HFFc6 (cell line): ENCODE data around the gene LRRC71. TPM values are rescaled to one million over a fixed set of nuclear protein-coding genes. Genes with fewer than 3 reads are reported as not detected.

Source experiments
- DNase-seq: peaks from one replicate; pipeline ENCODE4 v3.0.0-alpha.2; 2018
- H3K27ac Mint-ChIP-seq: 2 replicates; pipeline ENCODE4 v1.8.0; 2020; ENCODE audit warnings: mild to moderate bottlenecking, mixed read lengths
- H3K27me3 Mint-ChIP-seq: 2 replicates; pipeline ENCODE4 v1.8.0; 2021; ENCODE audit warnings: mild to moderate bottlenecking, moderate library complexity, mixed read lengths; ENCODE audit not compliant: insufficient read depth
- H3K36me3 Mint-ChIP-seq: 2 replicates; pipeline ENCODE4 v1.8.0; 2021; ENCODE audit warnings: low read depth, mixed read lengths
- H3K4me1 Mint-ChIP-seq: 2 replicates; pipeline ENCODE4 v1.8.0; 2020; ENCODE audit warnings: low read depth, mixed read lengths
- H3K4me3 Mint-ChIP-seq: 2 replicates; pipeline ENCODE4 v1.8.0; 2020; ENCODE audit warnings: mild to moderate bottlenecking, moderate library complexity, mixed read lengths
- H3K9me3 Mint-ChIP-seq: 2 replicates; pipeline ENCODE4 v1.8.0; 2020; ENCODE audit warnings: mild to moderate bottlenecking, mixed read lengths
- total RNA-seq, 6 experiments: library from RNA; stranded (reverse); fragmentation: NEBNext Ultra II Directional; extraction: Animal tissue kit (Norgen Biotek cat#: 25700); gene quantifications; 2 replicates in 1 of 6; 3 replicates in 5 of 6; pipeline ENCODE4 v1.2.3, GENCODE V29; 2021
- TF ChIP-seq, protein P1 (sequence below): fragments of 200-600 bp; sonication (generic); IDR thresholded peaks from 2 replicates; pipeline ENCODE4 v1.5.0; 2021; ENCODE audit warnings: antibody characterized with exemption, mild to moderate bottlenecking

LRRC71 gene
- total RNA-seq, 6 experiments from 2014 or later, result 0.13 to 0.46 (median 0.41) TPM; not detected in 2

DNA sequence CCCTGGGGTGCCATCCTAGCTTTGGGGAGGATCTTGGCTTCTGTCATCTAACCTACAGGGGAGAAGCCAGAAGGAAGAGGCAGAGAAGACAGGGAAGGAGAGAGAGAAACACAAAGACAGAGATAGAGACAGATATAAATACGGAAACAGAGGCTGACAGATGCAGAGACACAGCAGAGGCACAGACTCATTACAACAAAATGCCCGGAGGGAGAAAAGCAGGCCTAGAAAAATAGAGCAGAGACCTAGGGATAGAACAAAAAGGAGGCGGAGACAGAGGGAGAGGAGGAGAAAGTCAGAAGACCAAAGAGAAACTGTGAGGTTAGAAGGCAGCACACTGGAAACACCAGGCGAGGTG is 25.0 kb upstream of the LRRC71 start:
- peaks cover 53% of the 10 kb centered on the region for H3K4me1 Mint-ChIP-seq

DNA sequence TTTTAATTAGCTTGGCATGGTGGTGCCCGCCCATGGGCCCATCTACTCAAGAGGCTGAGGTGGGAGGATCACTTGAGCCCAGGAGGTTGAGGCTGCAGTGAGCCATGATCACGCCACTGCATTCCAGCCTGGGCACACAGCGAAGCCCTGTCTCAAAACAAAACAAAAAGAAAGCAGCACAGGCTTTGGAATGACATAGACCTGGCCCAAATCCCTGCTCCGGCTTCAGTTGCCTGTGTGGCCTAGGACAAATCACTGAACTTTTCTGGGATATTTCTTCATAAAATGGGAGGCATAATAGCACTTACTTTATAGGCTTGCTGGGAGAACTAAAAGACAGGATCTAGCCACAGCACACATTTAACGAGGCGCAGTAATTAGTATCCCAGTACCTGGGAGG is 24.5 kb upstream of the LRRC71 start:
- Mint-ChIP-seq H3K9me3 (no peaks in the 10 kb centered on the region), H3K4me3 (peak overlapping the region; percentile 82), H3K36me3 (peaks cover 7% of the 10 kb centered on the region; the same call in 1 of the 2 replicates), H3K27me3 (no peaks in the 10 kb centered on the region; the same call in none of the 2 replicates), H3K4me1 (peaks cover 53% of the 10 kb centered on the region), H3K27ac (peak overlapping the region; percentile 95)
- TF ChIP-seq, protein P1, sequence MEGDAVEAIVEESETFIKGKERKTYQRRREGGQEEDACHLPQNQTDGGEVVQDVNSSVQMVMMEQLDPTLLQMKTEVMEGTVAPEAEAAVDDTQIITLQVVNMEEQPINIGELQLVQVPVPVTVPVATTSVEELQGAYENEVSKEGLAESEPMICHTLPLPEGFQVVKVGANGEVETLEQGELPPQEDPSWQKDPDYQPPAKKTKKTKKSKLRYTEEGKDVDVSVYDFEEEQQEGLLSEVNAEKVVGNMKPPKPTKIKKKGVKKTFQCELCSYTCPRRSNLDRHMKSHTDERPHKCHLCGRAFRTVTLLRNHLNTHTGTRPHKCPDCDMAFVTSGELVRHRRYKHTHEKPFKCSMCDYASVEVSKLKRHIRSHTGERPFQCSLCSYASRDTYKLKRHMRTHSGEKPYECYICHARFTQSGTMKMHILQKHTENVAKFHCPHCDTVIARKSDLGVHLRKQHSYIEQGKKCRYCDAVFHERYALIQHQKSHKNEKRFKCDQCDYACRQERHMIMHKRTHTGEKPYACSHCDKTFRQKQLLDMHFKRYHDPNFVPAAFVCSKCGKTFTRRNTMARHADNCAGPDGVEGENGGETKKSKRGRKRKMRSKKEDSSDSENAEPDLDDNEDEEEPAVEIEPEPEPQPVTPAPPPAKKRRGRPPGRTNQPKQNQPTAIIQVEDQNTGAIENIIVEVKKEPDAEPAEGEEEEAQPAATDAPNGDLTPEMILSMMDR, result no peak
- DNase-seq, result no peak

More for the DNA sequence above, 25.0 kb upstream of the LRRC71 start:
- Mint-ChIP-seq H3K36me3 (peaks cover 7% of the 10 kb centered on the region; the same call in 1 of the 2 replicates), H3K9me3 (no peaks in the 10 kb centered on the region), H3K27me3 (no peaks in the 10 kb centered on the region; the same call in none of the 2 replicates), H3K27ac (peak overlapping the region; percentile 95), H3K4me3 (peak overlapping the region; percentile 82; the same call in 1 of the 2 replicates)
- DNase-seq, result peak; percentile 64
- TF ChIP-seq, protein P1, result no peak

DNA sequence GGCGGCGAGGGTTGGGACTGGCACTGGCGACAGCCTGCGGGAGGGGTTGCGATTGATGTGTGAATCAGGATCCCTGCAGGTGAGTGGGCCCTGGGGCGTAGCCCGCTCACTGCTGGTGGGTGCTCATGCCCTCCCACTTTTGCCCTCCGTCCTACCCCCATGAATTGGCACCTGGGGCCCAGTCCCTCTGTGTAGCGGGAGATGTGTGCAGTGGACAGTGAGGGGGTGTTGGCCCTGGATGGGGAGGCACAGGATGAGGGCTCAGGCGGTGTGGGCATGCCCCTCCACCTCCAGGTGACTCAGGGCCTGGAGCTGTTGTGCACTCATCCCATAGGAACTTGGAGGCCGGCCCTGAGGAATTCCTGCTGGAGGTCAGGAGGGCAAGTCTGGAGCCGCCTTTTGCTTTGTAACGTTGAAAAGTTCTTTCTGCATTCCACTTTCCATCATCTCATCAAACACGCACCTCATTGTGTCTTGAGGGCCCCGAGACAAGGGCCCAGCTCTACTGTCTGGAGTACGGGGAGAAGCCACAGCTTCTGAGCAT is 23.9 kb upstream of the LRRC71 start:
- Mint-ChIP-seq H3K9me3 (no peaks in the 10 kb centered on the region), H3K27me3 (no peaks in the 10 kb centered on the region; the same call in none of the 2 replicates)

DNA sequence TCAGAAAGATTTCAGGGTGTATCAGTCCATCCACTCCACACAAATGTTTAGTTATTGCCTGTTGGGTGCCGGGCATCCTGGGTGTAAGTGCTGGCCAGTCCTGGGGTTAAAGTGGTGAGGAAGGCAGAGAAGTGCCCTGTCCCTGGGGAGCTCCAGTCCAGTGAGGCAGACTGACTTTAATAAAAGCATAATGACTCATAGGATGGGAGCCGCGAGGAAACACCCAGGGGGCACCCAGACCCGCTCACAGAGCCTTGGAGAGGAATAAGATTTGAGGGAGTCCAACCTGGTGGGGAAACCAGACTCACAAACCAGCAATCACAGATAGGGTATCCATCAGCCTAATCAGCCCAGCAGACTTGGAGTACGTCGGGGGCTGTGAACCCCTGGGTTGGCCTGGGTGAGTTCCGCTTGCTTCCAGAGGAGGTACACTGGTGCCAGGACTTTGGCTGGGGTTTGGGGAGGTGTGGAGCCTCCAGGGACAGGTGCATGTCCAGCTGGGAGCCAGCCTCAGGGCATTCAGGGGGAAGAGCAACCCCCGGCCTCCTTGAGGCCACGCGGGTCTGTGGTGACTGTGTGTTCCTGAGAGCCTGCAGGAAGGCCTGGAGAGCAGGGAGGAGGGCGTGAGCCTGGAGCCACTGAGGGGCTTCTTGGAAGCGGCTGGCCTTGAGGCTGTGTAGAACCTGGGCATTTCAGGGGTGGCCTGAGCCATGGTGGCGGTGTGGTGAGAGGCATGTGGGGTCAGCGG is 23.2 kb upstream of the LRRC71 start:
- peak overlapping the region; percentile 95 for H3K27ac Mint-ChIP-seq
- no peaks in the 10 kb centered on the region; the same call in none of the 2 replicates for H3K27me3 Mint-ChIP-seq
- peaks cover 64% of the 10 kb centered on the region for H3K4me1 Mint-ChIP-seq
- TF ChIP-seq, protein P1, result no peak
- no peaks in the 10 kb centered on the region for H3K9me3 Mint-ChIP-seq
- DNase-seq, result peak; percentile 64
- peak overlapping the region; percentile 82 for H3K4me3 Mint-ChIP-seq
- peaks cover 7% of the 10 kb centered on the region; the same call in 1 of the 2 replicates for H3K36me3 Mint-ChIP-seq

More for the DNA sequence above, 23.9 kb upstream of the LRRC71 start:
- Mint-ChIP-seq H3K36me3 (peaks cover 7% of the 10 kb centered on the region; the same call in 1 of the 2 replicates), H3K4me1 (peaks cover 58% of the 10 kb centered on the region), H3K4me3 (peak overlapping the region; percentile 82), H3K27ac (peak overlapping the region; percentile 95)
- DNase-seq, result peak; percentile 90
- TF ChIP-seq, protein P1, result no peak

DNA sequence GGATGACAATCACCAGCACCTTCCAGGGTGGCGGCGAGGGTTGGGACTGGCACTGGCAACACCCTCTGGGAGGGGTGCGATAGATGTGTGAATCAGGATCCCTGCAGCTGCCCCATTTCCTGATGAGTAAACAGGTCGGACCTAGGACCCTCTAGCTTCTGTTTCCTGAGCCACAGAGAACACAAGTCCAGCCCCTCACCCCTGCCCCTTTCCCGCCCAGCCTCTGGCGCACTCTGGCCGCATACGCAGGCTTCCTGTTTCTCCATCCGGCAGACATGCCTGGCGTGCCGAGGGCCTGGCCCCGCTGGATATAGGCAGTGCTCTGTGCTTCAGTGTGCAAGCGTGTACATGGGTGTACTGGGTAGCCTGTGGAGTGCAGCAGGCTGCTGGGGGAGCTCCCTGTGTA is 22.3 kb upstream of the LRRC71 start:
- DNase-seq, result no peak
- no peaks in the 10 kb centered on the region; the same call in none of the 2 replicates for H3K27me3 Mint-ChIP-seq
- H3K27ac Mint-ChIP-seq, result peak overlapping the region; percentile 95
- H3K9me3 Mint-ChIP-seq, result no peaks in the 10 kb centered on the region
- H3K4me1 Mint-ChIP-seq, result peaks cover 73% of the 10 kb centered on the region
- H3K4me3 Mint-ChIP-seq, result no peak overlapping the region; the same call in 1 of the 2 replicates
- TF ChIP-seq, protein P1, result no peak
- peaks cover 7% of the 10 kb centered on the region; the same call in 1 of the 2 replicates for H3K36me3 Mint-ChIP-seq
